DND-41 (cell line): ENCODE results near the gene SLC35F6.

Experiments used
- ATAC-seq: fragments of 200-7000 bp; cut with Tn5 transposase; 3 replicates; pipeline ENCODE4 v1.9.1; 2021; ENCODE audit warnings: low read depth; ENCODE audit not compliant: insufficient read depth
- DNase-seq: peaks from one replicate; pipeline ENCODE4 v3.0.0-alpha.2; 2020
- H2AFZ ChIP-seq: 2 replicates; pipeline ENCODE4 v1.6.0; 2012; ENCODE audit warnings: low read depth, low read length
- H3K27ac ChIP-seq: 2 replicates; pipeline ENCODE4 v1.5.1; 2012; ENCODE audit warnings: low read length, inconsistent platforms
- H3K27me3 ChIP-seq: fragments of 200-600 bp; sonication (generic); 2 replicates; pipeline ENCODE4 v1.6.0; 2012; ENCODE audit warnings: low read length, mild to moderate bottlenecking, inconsistent platforms; ENCODE audit not compliant: insufficient read depth, poor library complexity
- H3K36me3 ChIP-seq: 2 replicates; pipeline ENCODE4 v1.5.1; 2012; ENCODE audit warnings: low read length, inconsistent platforms; ENCODE audit not compliant: insufficient read depth
- H3K4me1 ChIP-seq: 2 replicates; pipeline ENCODE4 v1.5.1; 2012; ENCODE audit warnings: mild to moderate bottlenecking, low read length; ENCODE audit not compliant: insufficient read depth
- H3K4me2 ChIP-seq: 2 replicates; pipeline ENCODE4 v1.6.0; 2012; ENCODE audit warnings: mild to moderate bottlenecking, moderate library complexity, low read length, inconsistent platforms; ENCODE audit not compliant: insufficient read depth
- H3K4me3 ChIP-seq, 2 experiments: fragments of 200-600 bp in 1 of 2; shearing (Covaris generic) in 1 of 2; 2 replicates each; pipeline ENCODE4 v1.5.1; 2012 to 2016; ENCODE audit warnings: inconsistent platforms in 2 of 2, low read length in 2 of 2, mild to moderate bottlenecking in 2 of 2, low read depth in 1 of 2, moderate library complexity in 1 of 2
- H3K79me2 ChIP-seq: 2 replicates; pipeline ENCODE4 v1.6.0; 2012; ENCODE audit warnings: low read length, inconsistent platforms; ENCODE audit not compliant: insufficient read depth
- H3K9ac ChIP-seq: 2 replicates; pipeline ENCODE4 v1.6.0; 2012; ENCODE audit warnings: low read depth, mild to moderate bottlenecking, inconsistent platforms, low read length, moderate library complexity
- H3K9me3 ChIP-seq: 2 replicates; pipeline ENCODE4 v1.5.1; 2012; ENCODE audit warnings: low read length, moderate library complexity, mild to moderate bottlenecking, inconsistent platforms; ENCODE audit not compliant: insufficient read depth, severe bottlenecking
- H4K20me1 ChIP-seq: 2 replicates; pipeline ENCODE4 v1.6.0; 2012; ENCODE audit warnings: low read length; ENCODE audit not compliant: insufficient read depth
- CTCF ChIP-seq: IDR thresholded peaks from 2 replicates; pipeline ENCODE4 v1.5.1; 2012; ENCODE audit warnings: borderline replicate concordance, low read length, moderate library complexity, mild to moderate bottlenecking; ENCODE audit not compliant: poor library complexity, severe bottlenecking; ENCODE audit errors: extremely low read depth
- EZH2 ChIP-seq: IDR thresholded peaks from 3 replicates; pipeline ENCODE4 v1.6.1; 2012; ENCODE audit warnings: borderline replicate concordance, low read depth, mild to moderate bottlenecking, moderate library complexity, low read length, inconsistent platforms; ENCODE audit not compliant: severe bottlenecking

SLC35F6 gene

GRCh38 chr2:26727641-26728561 is 36.2 kb upstream of the SLC35F6 start:
- ATAC-seq (no peak), DNase-seq (no peak)
- no peaks in the 10 kb centered on the region; the same call in none of the 2 replicates for H4K20me1 ChIP-seq
- no peak overlapping the region for H3K4me2 ChIP-seq
- H3K27me3 ChIP-seq, result peaks cover 6% of the 10 kb centered on the region
- H3K4me1 ChIP-seq, result no peaks in the 10 kb centered on the region
- H3K27ac ChIP-seq, result no peak overlapping the region
- no peaks in the 10 kb centered on the region for H3K36me3 ChIP-seq
- no peak overlapping the region for H2AFZ ChIP-seq
- no peaks in the 10 kb centered on the region for H3K79me2 ChIP-seq
- H3K9me3 ChIP-seq, result no peaks in the 10 kb centered on the region
- no peak overlapping the region for H3K4me3 ChIP-seq
- no peak overlapping the region for H3K9ac ChIP-seq
- no peak for TF ChIP-seq EZH2
- TF ChIP-seq CTCF, result no peak

- Histone ChIP-seq H3K4me2 (no peak overlapping the region), H3K9ac (no peak overlapping the region), H3K9me3 (no peaks in the 10 kb centered on the region), H2AFZ (no peak overlapping the region), H3K36me3 (no peaks in the 10 kb centered on the region), H3K27me3 (peaks cover 7% of the 10 kb centered on the region), H3K4me1 (no peaks in the 10 kb centered on the region), H3K79me2 (no peaks in the 10 kb centered on the region), H4K20me1 (no peaks in the 10 kb centered on the region; the same call in 1 of the 2 replicates), H3K4me3 (no peak overlapping the region), H3K27ac (no peak overlapping the region)
- TF ChIP-seq EZH2 (no peak), CTCF (no peak)
- DNase-seq (no peak), ATAC-seq (no peak)
Measured at GRCh38 chr2:26729311-26729710, 34.8 kb upstream of the SLC35F6 start.

- no peak overlapping the region for H3K4me3 ChIP-seq
- TF ChIP-seq CTCF (no peak), EZH2 (no peak)
- no peaks in the 10 kb centered on the region; the same call in 1 of the 2 replicates for H4K20me1 ChIP-seq
- ATAC-seq (no peak), DNase-seq (no peak)
- no peaks in the 10 kb centered on the region for H3K79me2 ChIP-seq
- no peaks in the 10 kb centered on the region for H3K4me1 ChIP-seq
- H2AFZ ChIP-seq, result no peak overlapping the region
- no peak overlapping the region for H3K27ac ChIP-seq
- H3K9me3 ChIP-seq, result no peaks in the 10 kb centered on the region
- no peak overlapping the region for H3K4me2 ChIP-seq
- peaks cover 7% of the 10 kb centered on the region for H3K27me3 ChIP-seq
- H3K36me3 ChIP-seq, result no peaks in the 10 kb centered on the region
- H3K9ac ChIP-seq, result no peak overlapping the region
Measured at GRCh38 chr2:26730549-26731344, 33.3 kb upstream of the SLC35F6 start.
